Measurements from ENCODE around the gene TMEM53. TPM values are rescaled to one million over a fixed set of nuclear protein-coding genes. Genes with fewer than 3 reads are reported as not detected.

TMEM53 gene
- total and polyA plus RNA-seq, 8 donors: 2.4 to 22.8 (median 7.0) TPM

DNA sequence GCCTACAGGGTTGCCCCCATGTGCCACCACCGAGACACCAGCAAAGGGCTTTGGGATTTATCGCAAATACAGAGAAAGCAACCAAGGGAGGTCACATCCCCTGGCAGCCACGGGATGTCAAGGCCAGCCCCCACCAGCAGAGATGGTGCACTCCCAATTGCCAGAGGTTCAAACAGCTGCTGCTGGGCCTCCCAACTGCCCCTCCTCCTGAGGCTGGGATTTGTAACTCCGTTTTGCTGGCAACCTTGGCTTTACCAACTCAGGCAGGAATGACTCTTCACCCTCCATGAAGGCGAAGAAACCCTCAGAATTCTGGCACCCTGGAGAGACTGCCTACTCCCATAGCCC lies 11.6 kb downstream of the TMEM53 start:
- no peak for TF ChIP-seq POLR2AphosphoS5 (IDR thresholded peaks at IDR 0.05)
- no peak for TF ChIP-seq POLR2A (IDR thresholded peaks at IDR 0.05)
- TF ChIP-seq EP300 (IDR thresholded peaks at IDR 0.05): no peak
- TF ChIP-seq, protein P1, sequence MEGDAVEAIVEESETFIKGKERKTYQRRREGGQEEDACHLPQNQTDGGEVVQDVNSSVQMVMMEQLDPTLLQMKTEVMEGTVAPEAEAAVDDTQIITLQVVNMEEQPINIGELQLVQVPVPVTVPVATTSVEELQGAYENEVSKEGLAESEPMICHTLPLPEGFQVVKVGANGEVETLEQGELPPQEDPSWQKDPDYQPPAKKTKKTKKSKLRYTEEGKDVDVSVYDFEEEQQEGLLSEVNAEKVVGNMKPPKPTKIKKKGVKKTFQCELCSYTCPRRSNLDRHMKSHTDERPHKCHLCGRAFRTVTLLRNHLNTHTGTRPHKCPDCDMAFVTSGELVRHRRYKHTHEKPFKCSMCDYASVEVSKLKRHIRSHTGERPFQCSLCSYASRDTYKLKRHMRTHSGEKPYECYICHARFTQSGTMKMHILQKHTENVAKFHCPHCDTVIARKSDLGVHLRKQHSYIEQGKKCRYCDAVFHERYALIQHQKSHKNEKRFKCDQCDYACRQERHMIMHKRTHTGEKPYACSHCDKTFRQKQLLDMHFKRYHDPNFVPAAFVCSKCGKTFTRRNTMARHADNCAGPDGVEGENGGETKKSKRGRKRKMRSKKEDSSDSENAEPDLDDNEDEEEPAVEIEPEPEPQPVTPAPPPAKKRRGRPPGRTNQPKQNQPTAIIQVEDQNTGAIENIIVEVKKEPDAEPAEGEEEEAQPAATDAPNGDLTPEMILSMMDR (IDR thresholded peaks at IDR 0.05): no peak
- peaks cover 0 to 8% (median 4%) of the 10 kb centered on the region in 4 donors for H3K36me3 ChIP-seq
- H3K27me3 ChIP-seq: no peaks in the 10 kb centered on the region
- no peaks in the 10 kb centered on the region for H3K9me3 ChIP-seq
- peaks cover 4 to 28% (median 11%) of the 10 kb centered on the region in 4 donors for H3K4me1 ChIP-seq
- DNase-seq: no peak
- no peak overlapping the region for H3K27ac ChIP-seq
- WGBS, 5 donors: 76 to 89% (median 85%) methylated on average over 4 to 5 of the region's 5 CpGs
- no peak overlapping the region for H3K4me3 ChIP-seq
- intact Hi-C loops (cut with DNase I; ENCODE audit: low total_unique reads): no loop called here

DNA sequence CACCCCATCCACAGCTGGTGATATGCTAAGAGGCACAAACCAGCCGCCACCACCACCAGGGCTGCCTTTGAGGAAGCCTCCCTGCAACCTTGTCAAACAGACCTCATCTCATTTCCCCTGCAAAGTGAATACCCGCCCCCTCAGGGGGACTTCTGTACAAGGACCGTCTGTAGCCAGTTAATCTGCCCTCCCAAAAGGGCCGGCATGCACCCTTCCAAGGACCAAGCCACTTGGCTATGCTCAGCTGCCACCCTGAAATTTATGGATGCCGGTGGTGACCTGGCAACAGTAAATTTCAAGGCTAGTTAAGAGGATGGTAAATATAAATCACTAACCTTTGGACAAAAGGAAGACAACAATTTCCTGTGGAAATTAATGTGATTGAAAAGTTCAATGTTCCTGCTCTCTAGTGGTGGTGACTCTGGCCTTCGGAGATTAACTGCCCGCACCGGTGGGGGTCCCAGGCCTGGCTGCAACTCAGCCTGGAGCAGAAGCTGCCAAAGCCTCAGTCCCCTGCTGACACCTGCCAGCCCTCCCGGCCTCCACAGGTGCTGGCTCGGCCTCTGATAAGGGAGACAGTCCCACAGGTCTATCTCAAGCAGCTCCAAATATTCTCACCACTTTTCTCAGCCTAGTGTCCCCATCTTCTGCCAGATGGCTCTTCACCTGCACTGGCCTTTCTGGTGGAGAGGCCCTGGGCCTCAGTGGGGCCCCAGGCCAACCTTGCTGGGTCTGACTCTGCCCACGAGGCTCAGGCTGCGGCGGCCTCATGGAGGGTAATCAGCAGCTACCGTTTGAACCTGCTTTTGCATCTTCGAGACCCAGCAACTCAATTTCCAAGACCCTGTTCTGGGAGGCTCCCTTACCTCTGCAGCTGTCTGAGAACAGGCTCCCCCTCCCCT lies 12.2 kb downstream of the TMEM53 start:
- no peak for TF ChIP-seq POLR2A (IDR thresholded peaks at IDR 0.05)
- no peak for TF ChIP-seq EP300 (IDR thresholded peaks at IDR 0.05)
- TF ChIP-seq, protein P1 (IDR thresholded peaks at IDR 0.05): no peak
- TF ChIP-seq POLR2AphosphoS5 (IDR thresholded peaks at IDR 0.05): no peak
- WGBS, 5 donors: 69 to 83% (median 73%) methylated on average over 11 to 15 of the region's 15 CpGs
- Histone ChIP-seq H3K27ac (no peak overlapping the region), H3K9me3 (no peaks in the 10 kb centered on the region), H3K4me3 (no peak overlapping the region), H3K36me3 (peaks cover 0 to 15% (median 10%) of the 10 kb centered on the region in 4 donors), H3K4me1 (peaks cover 4 to 28% (median 11%) of the 10 kb centered on the region in 4 donors), H3K27me3 (no peaks in the 10 kb centered on the region)
- intact Hi-C loops (cut with DNase I; ENCODE audit: low total_unique reads): no loop called here
- DNase-seq: no peak

DNA sequence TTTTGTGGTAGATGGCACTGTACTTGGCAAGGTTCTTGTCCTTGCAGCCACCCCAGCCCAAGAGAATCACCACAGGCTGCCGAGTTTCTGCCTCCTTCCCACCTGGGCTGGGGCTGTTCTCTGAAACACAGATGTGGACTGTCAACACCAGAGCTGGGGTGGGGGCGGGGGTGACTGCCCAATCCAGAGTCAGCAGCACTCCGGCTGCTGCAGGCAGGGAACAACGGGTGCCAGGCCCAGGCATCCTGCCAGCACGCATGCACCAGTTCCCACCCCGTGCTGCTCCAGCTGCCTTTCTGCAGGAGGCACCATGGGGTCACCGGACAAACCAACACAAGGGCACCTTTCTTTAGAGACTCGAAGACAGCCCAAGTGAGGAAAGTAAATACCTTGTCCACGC lies 14.1 kb downstream of the TMEM53 start:
- Histone ChIP-seq H3K4me3 (no peak overlapping the region), H3K27ac (peak overlapping the region in 4 of 5 donors; percentile 20 to 55 (median 39)), H3K27me3 (no peaks in the 10 kb centered on the region), H3K9me3 (no peaks in the 10 kb centered on the region), H3K36me3 (peaks cover 0 to 32% (median 17%) of the 10 kb centered on the region in 4 donors), H3K4me1 (peaks cover 4 to 28% (median 11%) of the 10 kb centered on the region in 4 donors)
- intact Hi-C loops (cut with DNase I; ENCODE audit: low total_unique reads): no loop called here
- TF ChIP-seq POLR2AphosphoS5 (IDR thresholded peaks at IDR 0.05): no peak
- no peak for TF ChIP-seq EP300 (IDR thresholded peaks at IDR 0.05)
- peak; percentile 89 to 91 for DNase-seq
- WGBS, 5 donors: 29 to 68% (median 33%) methylated on average over 2 to 9 of the region's 9 CpGs

DNA sequence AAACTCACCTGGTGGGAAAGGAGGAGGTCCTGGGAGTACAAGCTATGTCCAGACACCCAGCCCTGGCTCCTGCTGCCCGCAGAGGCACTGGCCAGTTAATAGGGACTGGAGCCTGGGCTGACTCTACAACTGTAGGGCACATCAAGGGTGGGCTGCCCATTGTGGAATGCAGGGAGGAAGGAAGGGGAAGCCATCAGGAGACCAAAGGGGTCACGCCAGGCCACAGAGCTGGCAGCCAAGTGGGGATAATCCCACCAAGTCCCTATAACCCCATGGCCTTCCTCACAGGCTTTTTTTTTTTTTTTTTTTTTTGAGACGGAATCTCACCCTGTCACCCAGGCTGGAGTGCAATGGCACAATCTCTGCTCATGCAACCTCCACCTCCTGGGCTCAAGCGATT lies 14.7 kb downstream of the TMEM53 start:
- H3K9me3 ChIP-seq: no peaks in the 10 kb centered on the region
- H3K4me1 ChIP-seq: peaks cover 4 to 28% (median 11%) of the 10 kb centered on the region in 4 donors
- intact Hi-C loops (cut with DNase I; ENCODE audit: low total_unique reads): no loop called here
- peaks cover 0 to 38% (median 23%) of the 10 kb centered on the region in 4 donors for H3K36me3 ChIP-seq
- WGBS, 5 donors: 85 to 98% (median 91%) methylated on average over 3 to 4 of the region's 4 CpGs
- H3K27me3 ChIP-seq: no peaks in the 10 kb centered on the region
- no peak overlapping the region for H3K4me3 ChIP-seq
- DNase-seq: no peak
- TF ChIP-seq, protein P1 (IDR thresholded peaks at IDR 0.05): no peak
- TF ChIP-seq EP300 (IDR thresholded peaks at IDR 0.05) (no peak), POLR2A (IDR thresholded peaks at IDR 0.05) (no peak), POLR2AphosphoS5 (IDR thresholded peaks at IDR 0.05) (no peak)
- H3K27ac ChIP-seq: peak overlapping the region in 2 of 5 donors; percentile 20 to 35

Measured in stomach (tissue), 9 donors.